OCI-LY1 (cell line): ENCODE measurements around the gene TANGO6.

Experiments used
- H2AFZ ChIP-seq: fragments of 200-600 bp; sonication (generic), shearing (Covaris generic); 2 replicates; pipeline ENCODE4 v1.6.0; 2014; ENCODE audit warnings: antibody characterized with exemption, mild to moderate bottlenecking, low read length
- H3F3A ChIP-seq: fragments of 200-600 bp; sonication (generic), shearing (Covaris generic); 2 replicates; pipeline ENCODE4 v1.6.0; 2014; ENCODE audit warnings: mild to moderate bottlenecking, antibody characterized with exemption, low read length, moderate library complexity; ENCODE audit not compliant: insufficient read depth
- H3K27ac ChIP-seq: fragments of 200-600 bp; sonication (generic); 2 replicates; pipeline ENCODE4 v1.5.1; 2014; ENCODE audit warnings: low read length, mixed run types, mild to moderate bottlenecking, low read depth; ENCODE audit not compliant: poor library complexity, severe bottlenecking
- H3K27me3 ChIP-seq: fragments of 200-600 bp; sonication (generic); 2 replicates; pipeline ENCODE4 v1.6.0; 2014; ENCODE audit warnings: antibody characterized with exemption, mild to moderate bottlenecking, low read length, moderate library complexity; ENCODE audit not compliant: insufficient read depth
- H3K36me3 ChIP-seq: fragments of 200-600 bp; sonication (generic); 2 replicates; pipeline ENCODE4 v1.6.1; 2014; ENCODE audit warnings: mild to moderate bottlenecking, antibody characterized with exemption, low read length, moderate library complexity, mixed read lengths; ENCODE audit not compliant: insufficient read depth
- H3K4me1 ChIP-seq: fragments of 200-600 bp; sonication (generic); 2 replicates; pipeline ENCODE4 v1.5.1; 2014; ENCODE audit warnings: mild to moderate bottlenecking, low read length, moderate library complexity; ENCODE audit not compliant: insufficient read depth, severe bottlenecking
- H3K4me2 ChIP-seq: fragments of 200-600 bp; sonication (generic), shearing (Covaris generic); 2 replicates; pipeline ENCODE4 v1.6.1; 2014; ENCODE audit warnings: low read length
- H3K4me3 ChIP-seq: fragments of 200-600 bp; sonication (generic); 2 replicates; pipeline ENCODE4 v1.5.1; 2014; ENCODE audit warnings: low read length, low read depth, mild to moderate bottlenecking, mixed read lengths; ENCODE audit not compliant: poor library complexity, severe bottlenecking
- H3K79me2 ChIP-seq: fragments of 200-600 bp; shearing (Covaris generic); 2 replicates; pipeline ENCODE4 v1.6.1; 2016; ENCODE audit warnings: mixed run types, low read length, mixed read lengths; ENCODE audit not compliant: insufficient read depth
- H3K9ac ChIP-seq: fragments of 200-600 bp; sonication (generic), shearing (Covaris generic); 2 replicates; pipeline ENCODE4 v1.6.1; 2014; ENCODE audit warnings: mild to moderate bottlenecking, low read length, mixed read lengths
- H3K9me2 ChIP-seq: fragments of 200-600 bp; sonication (generic), shearing (Covaris generic); 2 replicates; pipeline ENCODE4 v1.6.1; 2014; ENCODE audit warnings: low read depth, mild to moderate bottlenecking, low read length, mixed read lengths
- H3K9me3 ChIP-seq: fragments of 200-600 bp; shearing (Covaris generic); 2 replicates; pipeline ENCODE4 v1.6.1; 2014; ENCODE audit warnings: low read length, mixed read lengths
- H4K20me1 ChIP-seq: fragments of 200-600 bp; sonication (generic), shearing (Covaris generic); 2 replicates; pipeline ENCODE4 v1.6.0; 2016; ENCODE audit warnings: mild to moderate bottlenecking, low read length; ENCODE audit not compliant: insufficient read depth
- CTCF ChIP-seq: fragments of 200-600 bp; sonication (generic), shearing (Covaris generic); IDR thresholded peaks from 2 replicates; pipeline ENCODE4 v1.5.1; 2017; ENCODE audit warnings: mild to moderate bottlenecking, antibody characterized with exemption, low read length, moderate library complexity, mixed read lengths
- EZH2 ChIP-seq: fragments of 200-600 bp; sonication (generic), shearing (Covaris generic); IDR thresholded peaks from 2 replicates; pipeline ENCODE4 v1.8.0; 2017; ENCODE audit warnings: borderline replicate concordance, mixed run types, mild to moderate bottlenecking, antibody characterized with exemption, low read length, moderate library complexity, mixed read lengths

Gene TANGO6

DNA sequence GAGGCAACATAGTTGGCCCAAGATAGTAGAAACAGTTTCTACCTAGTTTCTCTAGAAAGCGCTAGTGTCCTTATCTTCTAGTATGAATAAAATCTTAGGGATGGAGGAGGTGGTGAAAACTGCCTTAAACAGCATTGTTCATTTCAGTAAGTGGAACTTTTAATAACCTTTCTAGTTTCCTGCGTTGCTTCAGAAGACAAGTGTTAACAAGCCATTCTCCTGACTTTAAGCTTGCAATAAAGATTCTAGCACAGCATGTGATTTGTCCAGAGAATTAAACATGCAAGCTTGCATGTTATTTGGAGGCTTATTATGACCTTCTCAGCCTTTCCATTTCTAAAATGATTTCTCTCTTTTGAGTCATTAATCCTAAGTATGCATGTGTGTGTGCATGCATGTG lies 72.3 kb downstream of the TANGO6 start:
- Histone ChIP-seq H3K9me3 (no peaks in the 10 kb centered on the region), H3K36me3 (peaks cover 5% of the 10 kb centered on the region; the same call in 1 of the 2 replicates), H3K9ac (no peak overlapping the region), H2AFZ (no peak overlapping the region), H3K4me3 (no peak overlapping the region), H3K4me1 (no peaks in the 10 kb centered on the region), H3F3A (no peaks in the 10 kb centered on the region), H3K79me2 (no peaks in the 10 kb centered on the region), H3K9me2 (no peaks in the 10 kb centered on the region), H3K27me3 (no peaks in the 10 kb centered on the region), H4K20me1 (no peaks in the 10 kb centered on the region), H3K27ac (no peak overlapping the region), H3K4me2 (no peak overlapping the region)
- TF ChIP-seq CTCF (no peak), EZH2 (no peak)

GRCh38 chr16:68917541-68917940 lies 74.2 kb downstream of the TANGO6 start:
- Histone ChIP-seq H3K9me2 (no peaks in the 10 kb centered on the region), H3K9me3 (no peaks in the 10 kb centered on the region), H3K79me2 (no peaks in the 10 kb centered on the region), H3K27me3 (no peaks in the 10 kb centered on the region), H2AFZ (no peak overlapping the region), H3K36me3 (peaks cover 5% of the 10 kb centered on the region; the same call in 1 of the 2 replicates), H3K4me3 (no peak overlapping the region), H3K4me1 (no peaks in the 10 kb centered on the region), H3K9ac (no peak overlapping the region), H3F3A (no peaks in the 10 kb centered on the region), H4K20me1 (no peaks in the 10 kb centered on the region), H3K27ac (no peak overlapping the region), H3K4me2 (no peak overlapping the region)
- no peak for TF ChIP-seq CTCF
- no peak for TF ChIP-seq EZH2

- Histone ChIP-seq H3K79me2 (no peaks in the 10 kb centered on the region), H4K20me1 (no peaks in the 10 kb centered on the region), H3K4me2 (no peak overlapping the region), H2AFZ (no peak overlapping the region), H3K4me3 (no peak overlapping the region), H3K36me3 (peaks cover 5% of the 10 kb centered on the region; the same call in 1 of the 2 replicates), H3K27me3 (no peaks in the 10 kb centered on the region), H3K9me2 (no peaks in the 10 kb centered on the region), H3K9ac (no peak overlapping the region), H3F3A (no peaks in the 10 kb centered on the region), H3K4me1 (no peaks in the 10 kb centered on the region), H3K9me3 (no peaks in the 10 kb centered on the region), H3K27ac (no peak overlapping the region)
- no peak for TF ChIP-seq EZH2
- TF ChIP-seq CTCF, result no peak
Observed at GRCh38 chr16:68920349-68920748, 77.0 kb downstream of the TANGO6 start.
